Endothelial cell of umbilical vein (primary cell): ENCODE results near the gene HSPB8. TPM values are rescaled to one million over a fixed set of nuclear protein-coding genes. Genes with fewer than 3 reads are reported as not detected.

Source experiments
- BruUV-seq: library from RNA; stranded (reverse); fragments of 400-500 nt; replicated peaks from 2 replicates; lab custom pipeline; 2021; lab: Mats Ljungman, UMichigan
- CTCF ChIA-PET: fragments of 300-600, 350-600 bp; sonication (Branson Sonifier 250); formaldehyde crosslinking; loops from one replicate; lab custom pipeline; 2021; ENCODE audit warnings: antibody characterized with exemption, inconsistent platforms; lab: Charles Lee
- POLR2A ChIA-PET: fragments of 300-600, 350-600 bp; sonication (Branson Sonifier 250); formaldehyde crosslinking; loops from one replicate; lab custom pipeline; 2021; ENCODE audit warnings: antibody characterized with exemption, inconsistent platforms; lab: Charles Lee
- DNase-seq: peaks from one replicate; pipeline ENCODE4 v3.0.0-alpha.2; 2011; ENCODE audit warnings: low read depth, low spot score
- FAIRE-seq: peaks from 2 replicates; lab custom pipeline; 2011; peaks lifted over from hg19 to GRCh38; lab: Jason Lieb, UNC
- H2AFZ ChIP-seq: 2 replicates; pipeline ENCODE4 v1.6.0; 2012; ENCODE audit warnings: low read depth, low read length, control low read depth, inconsistent platforms
- H3K27ac ChIP-seq: 2 replicates; pipeline ENCODE4 v1.5.1; 2011; ENCODE audit warnings: low read depth, mild to moderate bottlenecking, control low read depth, low read length, moderate library complexity; ENCODE audit not compliant: insufficient read depth
- H3K27me3 ChIP-seq, 2 experiments: 2 replicates each; pipeline versions ENCODE4 v1.6.0 to v1.6.1; 2011; ENCODE audit warnings: low read length in 2 of 2, mixed read lengths in 1 of 2; ENCODE audit not compliant: control insufficient read depth in 2 of 2, insufficient read depth in 2 of 2
- H3K36me3 ChIP-seq, 2 experiments: 2 replicates in 1 of 2; 3 replicates in 1 of 2; pipeline ENCODE4 v1.5.1; 2011; ENCODE audit warnings: low read length in 2 of 2, mild to moderate bottlenecking in 1 of 2, moderate library complexity in 1 of 2; ENCODE audit not compliant: control insufficient read depth in 2 of 2, insufficient read depth in 2 of 2; ENCODE audit errors: extremely low read depth in 1 of 2
- H3K4me1 ChIP-seq: 3 replicates; pipeline ENCODE4 v1.5.1; 2011; ENCODE audit warnings: mild to moderate bottlenecking, low read length; ENCODE audit not compliant: control insufficient read depth, insufficient read depth; ENCODE audit errors: extremely low read depth
- H3K4me2 ChIP-seq: 2 replicates; pipeline ENCODE4 v1.6.1; 2011; ENCODE audit warnings: low read length, control low read depth, mixed read lengths; ENCODE audit not compliant: insufficient read depth
- H3K4me3 ChIP-seq, 3 experiments: fragments of 200-600 bp in 1 of 3; sonication (generic), shearing (Covaris generic) in 1 of 3; replicated peaks in 1 of 3; 2 replicates each; pipeline ENCODE4 v1.5.1; 2011 to 2016; ENCODE audit warnings: control low read depth in 3 of 3, low read length in 3 of 3, mild to moderate bottlenecking in 2 of 3, inconsistent platforms in 1 of 3, low read depth in 1 of 3, moderate library complexity in 1 of 3; ENCODE audit not compliant: insufficient read depth in 1 of 3
- H3K79me2 ChIP-seq: 2 replicates; pipeline ENCODE4 v1.6.0; 2012; ENCODE audit warnings: low read length, inconsistent platforms; ENCODE audit not compliant: control insufficient read depth, insufficient read depth
- H3K9ac ChIP-seq: replicated peaks from 2 replicates; pipeline ENCODE3; 2011; ENCODE audit warnings: low read length, control low read depth; ENCODE audit not compliant: insufficient read depth; ENCODE audit errors: extremely low read depth
- H3K9me1 ChIP-seq: replicated peaks from 3 replicates; pipeline ENCODE4 v1.6.0; 2011; ENCODE audit warnings: mild to moderate bottlenecking, low read length; ENCODE audit not compliant: control insufficient read depth, insufficient read depth; ENCODE audit errors: extremely low read depth
- H3K9me3 ChIP-seq: replicated peaks from 2 replicates; pipeline ENCODE4 v1.5.1; 2012; ENCODE audit warnings: low read length, inconsistent platforms; ENCODE audit not compliant: control insufficient read depth, insufficient read depth
- H4K20me1 ChIP-seq: replicated peaks from 2 replicates; pipeline ENCODE3; 2011; ENCODE audit warnings: mild to moderate bottlenecking, low read length; ENCODE audit not compliant: control insufficient read depth, insufficient read depth; ENCODE audit errors: extremely low read depth
- GATA2 ChIP-seq: IDR thresholded peaks from 2 replicates; pipeline ENCODE4 v1.7.0; 2011; ENCODE audit warnings: low read depth, mild to moderate bottlenecking, moderate library complexity, mixed read lengths, low read length; ENCODE audit not compliant: insufficient read length, insufficient read depth
- JUN ChIP-seq: IDR thresholded peaks from 2 replicates; pipeline ENCODE4 v1.6.1; 2011; ENCODE audit warnings: borderline replicate concordance, low read depth; ENCODE audit not compliant: insufficient read length, insufficient read depth
- POLR2AphosphoS5 ChIP-seq: IDR thresholded peaks from 2 replicates; pipeline ENCODE4 v1.6.1; 2012; ENCODE audit warnings: low read depth, mild to moderate bottlenecking, control low read depth, low read length, moderate library complexity; ENCODE audit not compliant: insufficient read depth
- dilution Hi-C: fragments of 300-500 bp; cut with MboI; formaldehyde crosslinking; loops from one replicate; pipeline ENCODE4 v1.15.0; 2019; ENCODE audit warnings: low sequenced_read_pairs; ENCODE audit not compliant: extremely low pct_ligation_motif_present
- intact Hi-C: fragments of 100-400 bp; cut with micrococcal nuclease; formaldehyde crosslinking; loops from one replicate; pipeline ENCODE4 v1.10.0; 2022
- polyA plus RNA-seq, 4 experiments: library from polyadenylated mRNA; depleted of rRNA in 3 of 4; stranded (reverse) in 3 of 4; unstranded in 1 of 4; fragments of >200 nt; gene quantifications; 2 replicates each; pipeline versions ENCODE4 v1.2.1 to v1.2.3, GENCODE V29; 2011 to 2012; ENCODE audit warnings: missing spikeins in 1 of 4
- total RNA-seq: library from RNA; stranded (reverse); gene quantifications from 2 replicates; pipeline ENCODE4 v1.2.3, GENCODE V29; 2021
- TF ChIP-seq, protein P1 (sequence below), 2 donors: IDR thresholded peaks; 1 replicate in 1 of 2; 2 replicates in 1 of 2; pipeline ENCODE4 v1.5.1; 2011; ENCODE audit warnings: low read length in 2 of 2, mild to moderate bottlenecking in 2 of 2, moderate library complexity in 2 of 2, control low read depth in 1 of 2, inconsistent platforms in 1 of 2, low read depth in 1 of 2; ENCODE audit not compliant: insufficient read depth in 1 of 2; ENCODE audit errors: extremely low read depth in 1 of 2
- TF ChIP-seq, protein P2 (sequence below): IDR thresholded peaks from 2 replicates; pipeline ENCODE4 v1.6.1; 2011; ENCODE audit not compliant: insufficient read depth, insufficient read length

The HSPB8 gene
- total and polyA plus RNA-seq, 2 donors (not counting 3 experiments of a cell fraction or from before 2014, with no cell fraction given): 10.8 to 14.7 TPM

DNA sequence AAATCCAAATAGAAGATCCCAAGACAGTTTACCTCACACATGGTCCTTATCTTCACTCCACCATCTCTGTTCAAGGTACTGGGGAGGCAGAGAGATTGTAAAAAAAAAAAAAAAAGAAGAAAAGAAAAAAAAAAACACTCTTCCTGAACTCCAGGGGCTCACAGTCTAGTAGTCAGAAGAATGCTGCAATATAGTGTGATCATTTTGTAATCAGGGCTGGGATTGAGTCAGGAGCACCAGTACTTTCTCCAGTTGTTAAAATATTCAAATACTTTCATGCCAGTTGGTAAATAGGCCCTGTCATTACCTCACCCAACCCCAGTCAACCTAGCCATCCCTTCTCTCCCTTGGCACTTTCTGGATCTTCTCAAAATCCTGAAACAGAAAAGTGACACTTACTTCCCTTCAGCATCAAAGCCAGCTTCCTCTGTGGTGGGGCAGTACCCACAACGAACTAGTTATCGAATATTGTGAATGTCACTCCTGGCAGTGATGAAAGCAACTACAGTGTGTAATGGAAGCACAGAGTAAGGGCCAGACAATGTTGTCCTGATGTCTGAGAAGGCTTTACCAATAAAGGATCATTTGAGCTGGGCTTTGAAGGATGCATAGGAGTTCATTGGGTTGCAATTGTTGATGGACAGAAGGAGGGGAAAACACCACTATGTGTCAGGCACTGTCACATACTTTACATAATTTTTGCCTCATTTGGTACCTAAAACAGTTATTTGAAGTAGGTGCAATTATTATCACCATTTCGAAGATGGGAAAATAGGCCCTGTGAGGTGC lies 44.3 kb upstream of the HSPB8 start:
- POLR2A ChIA-PET: no interaction called here
- H4K20me1 ChIP-seq: no peaks in the 10 kb centered on the region

More for the DNA sequence above, 44.3 kb upstream of the HSPB8 start:
- Histone ChIP-seq H3K4me2 (no peak overlapping the region), H3K9ac (no peak overlapping the region), H3K27ac (no peak overlapping the region), H3K27me3 (no peaks in the 10 kb centered on the region), H3K36me3 (no peaks in the 10 kb centered on the region), H3K4me3 (no peak overlapping the region), H3K9me3 (no peaks in the 10 kb centered on the region), H3K4me1 (no peaks in the 10 kb centered on the region), H2AFZ (no peak overlapping the region), H3K79me2 (no peaks in the 10 kb centered on the region), H3K9me1 (no peaks in the 10 kb centered on the region)
- intact Hi-C loops: no loop called here
- no peak for DNase-seq
- CTCF ChIA-PET: no interaction called here
- TF ChIP-seq JUN (no peak), POLR2AphosphoS5 (no peak), GATA2 (no peak)
- TF ChIP-seq, protein P1, sequence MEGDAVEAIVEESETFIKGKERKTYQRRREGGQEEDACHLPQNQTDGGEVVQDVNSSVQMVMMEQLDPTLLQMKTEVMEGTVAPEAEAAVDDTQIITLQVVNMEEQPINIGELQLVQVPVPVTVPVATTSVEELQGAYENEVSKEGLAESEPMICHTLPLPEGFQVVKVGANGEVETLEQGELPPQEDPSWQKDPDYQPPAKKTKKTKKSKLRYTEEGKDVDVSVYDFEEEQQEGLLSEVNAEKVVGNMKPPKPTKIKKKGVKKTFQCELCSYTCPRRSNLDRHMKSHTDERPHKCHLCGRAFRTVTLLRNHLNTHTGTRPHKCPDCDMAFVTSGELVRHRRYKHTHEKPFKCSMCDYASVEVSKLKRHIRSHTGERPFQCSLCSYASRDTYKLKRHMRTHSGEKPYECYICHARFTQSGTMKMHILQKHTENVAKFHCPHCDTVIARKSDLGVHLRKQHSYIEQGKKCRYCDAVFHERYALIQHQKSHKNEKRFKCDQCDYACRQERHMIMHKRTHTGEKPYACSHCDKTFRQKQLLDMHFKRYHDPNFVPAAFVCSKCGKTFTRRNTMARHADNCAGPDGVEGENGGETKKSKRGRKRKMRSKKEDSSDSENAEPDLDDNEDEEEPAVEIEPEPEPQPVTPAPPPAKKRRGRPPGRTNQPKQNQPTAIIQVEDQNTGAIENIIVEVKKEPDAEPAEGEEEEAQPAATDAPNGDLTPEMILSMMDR (IDR thresholded peaks at IDR 0.05; ENCODE audit: extremely low read depth in 1 of 2, insufficient read depth in 1 of 2, low read depth in 1 of 2, low read length in 2 of 2): no peak
- TF ChIP-seq, protein P2, sequence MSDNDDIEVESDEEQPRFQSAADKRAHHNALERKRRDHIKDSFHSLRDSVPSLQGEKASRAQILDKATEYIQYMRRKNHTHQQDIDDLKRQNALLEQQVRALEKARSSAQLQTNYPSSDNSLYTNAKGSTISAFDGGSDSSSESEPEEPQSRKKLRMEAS: no peak
- no peak for FAIRE-seq
- dilution Hi-C loops: no loop called here
- no TSS peak for BruUV-seq
